WTC11 (cell line): ENCODE measurements around the gene KCNIP4. TPM values are rescaled to one million over a fixed set of nuclear protein-coding genes. Genes with fewer than 3 reads are reported as not detected.

ENCODE experiments used
- ATAC-seq: fragments of 200-7000 bp; cut with Tn5 transposase; 2 replicates; pipeline ENCODE4 v1.10.0; 2021; ENCODE audit warnings: mild to moderate bottlenecking, moderate library complexity
- CTCF ChIA-PET: fragments of 300-600 bp; sonication (Branson Sonifier 250); formaldehyde crosslinking; loops from one replicate; lab custom pipeline; 2021; ENCODE audit warnings: antibody characterized with exemption; lab: Charles Lee
- POLR2A ChIA-PET: fragments of 350-600 bp; sonication (Branson Sonifier 250); formaldehyde crosslinking; loops from one replicate; lab custom pipeline; 2021; ENCODE audit warnings: antibody characterized with exemption; lab: Charles Lee
- DNase-seq: peaks from one replicate; pipeline ENCODE4 v3.0.0; 2021; ENCODE audit warnings: low spot score
- H3K27ac Mint-ChIP-seq: 2 replicates; pipeline ENCODE4 v1.8.0; 2021; ENCODE audit warnings: mixed read lengths
- H3K27me3 Mint-ChIP-seq: 2 replicates; pipeline ENCODE4 v1.8.0; 2021; ENCODE audit warnings: low read depth, mild to moderate bottlenecking, moderate library complexity, mixed read lengths
- H3K36me3 Mint-ChIP-seq: 2 replicates; pipeline ENCODE4 v1.8.0; 2021; ENCODE audit warnings: mixed read lengths
- H3K4me1 Mint-ChIP-seq: 2 replicates; pipeline ENCODE4 v1.8.0; 2022; ENCODE audit warnings: mixed read lengths
- H3K4me3 Mint-ChIP-seq: 2 replicates; pipeline ENCODE4 v1.8.0; 2021; ENCODE audit warnings: mild to moderate bottlenecking, moderate library complexity, mixed read lengths
- H3K9me3 Mint-ChIP-seq: 2 replicates; pipeline ENCODE4 v1.8.0; 2021; ENCODE audit warnings: mixed read lengths
- EMX1 ChIP-seq: fragments of 250-450 bp; sonication (Bioruptor Pico); IDR thresholded peaks from 2 replicates; pipeline ENCODE4 v1.8.0; 2021; ENCODE audit warnings: mild to moderate bottlenecking
- FOXK1 ChIP-seq: sonication (generic); formaldehyde crosslinking; IDR thresholded peaks from 2 replicates; pipeline ENCODE4 v1.8.0; 2022; ENCODE audit warnings: mild to moderate bottlenecking, moderate library complexity, missing genetic modification reagents
- GABPB1 ChIP-seq: sonication (generic); formaldehyde crosslinking; IDR thresholded peaks from 2 replicates; pipeline ENCODE4 v1.8.1; 2023; ENCODE audit warnings: mild to moderate bottlenecking, missing genetic modification reagents
- GRHL2 ChIP-seq: fragments of 250-450 bp; sonication (Bioruptor Pico); IDR thresholded peaks from 2 replicates; pipeline ENCODE4 v1.8.0; 2022; ENCODE audit warnings: mild to moderate bottlenecking, moderate library complexity; ENCODE audit not compliant: insufficient replicate concordance, severe bottlenecking
- HMGA2 ChIP-seq: fragments of 250-450 bp; sonication (Bioruptor Pico); IDR thresholded peaks from 2 replicates; pipeline ENCODE4 v1.4.0; 2021; ENCODE audit warnings: mild to moderate bottlenecking, moderate library complexity
- JUN ChIP-seq: sonication (generic); formaldehyde crosslinking; IDR thresholded peaks from 2 replicates; pipeline ENCODE4 v1.8.0; 2023; ENCODE audit warnings: mild to moderate bottlenecking, missing genetic modification reagents
- NFATC4 ChIP-seq: fragments of 250-450 bp; sonication (Bioruptor Pico); IDR thresholded peaks from 2 replicates; pipeline ENCODE4 v1.9.0; 2021; ENCODE audit warnings: mild to moderate bottlenecking
- NFE2L1 ChIP-seq: sonication (generic); formaldehyde crosslinking; IDR thresholded peaks from 2 replicates; pipeline ENCODE4 v1.8.1; 2023; ENCODE audit warnings: missing genetic modification reagents
- NR2C2 ChIP-seq: sonication (generic); formaldehyde crosslinking; IDR thresholded peaks from 2 replicates; pipeline ENCODE4 v1.8.0; 2022; ENCODE audit warnings: mild to moderate bottlenecking, missing genetic modification reagents
- RORB ChIP-seq: fragments of 250-450 bp; sonication (Bioruptor Pico); IDR thresholded peaks from 2 replicates; pipeline ENCODE4 v1.9.0; 2021; ENCODE audit warnings: mild to moderate bottlenecking
- TCF7 ChIP-seq: sonication (generic); formaldehyde crosslinking; IDR thresholded peaks from 2 replicates; pipeline ENCODE4 v1.8.0; 2022; ENCODE audit warnings: mild to moderate bottlenecking, low read depth, missing genetic modification reagents, moderate library complexity
- ZNF219 ChIP-seq: sonication (generic); formaldehyde crosslinking; IDR thresholded peaks from 2 replicates; pipeline ENCODE4 v1.8.0; 2023; ENCODE audit warnings: missing genetic modification reagents, mild to moderate bottlenecking, borderline replicate concordance
- ZNF232 ChIP-seq: sonication (generic); formaldehyde crosslinking; IDR thresholded peaks from 2 replicates; pipeline ENCODE4 v1.8.0; 2022; ENCODE audit warnings: mild to moderate bottlenecking, missing genetic modification reagents
- ZNF396 ChIP-seq: fragments of 250-450 bp; sonication (Bioruptor Pico); IDR thresholded peaks from 2 replicates; pipeline ENCODE4 v1.8.0; 2021; ENCODE audit warnings: mild to moderate bottlenecking, moderate library complexity, borderline replicate concordance
- total RNA-seq: library from RNA; stranded (reverse); gene quantifications from 3 replicates; pipeline ENCODE4 v1.2.3, GENCODE V29; 2021
- TF ChIP-seq, protein P1 (sequence below): sonication (generic); formaldehyde crosslinking; IDR thresholded peaks from 2 replicates; pipeline ENCODE4 v1.8.0; 2022; ENCODE audit warnings: missing genetic modification reagents
- TF ChIP-seq, protein P2 (sequence below): sonication (generic); formaldehyde crosslinking; conservative IDR thresholded peaks from 2 replicates; pipeline ENCODE4 v1.8.1; 2023; ENCODE audit warnings: mild to moderate bottlenecking, low read depth, missing genetic modification reagents, moderate library complexity
- TF ChIP-seq, protein P3 (sequence below): fragments of 250-450 bp; sonication (Bioruptor Pico); IDR thresholded peaks from 2 replicates; pipeline ENCODE4 v1.9.0; 2021; ENCODE audit warnings: mild to moderate bottlenecking, borderline replicate concordance
- TF ChIP-seq, protein P4 (sequence below): fragments of 250-450 bp; sonication (Bioruptor Pico); IDR thresholded peaks from 2 replicates; pipeline ENCODE4 v1.9.0; 2021; ENCODE audit warnings: mild to moderate bottlenecking
- TF ChIP-seq, protein P5 (sequence below): fragments of 200-600 bp; IDR thresholded peaks from 2 replicates; pipeline ENCODE4 v1.8.0; 2022; ENCODE audit warnings: antibody characterized with exemption

KCNIP4 gene
- total RNA-seq, 1 experiment from 2014 or later = not detected

DNA sequence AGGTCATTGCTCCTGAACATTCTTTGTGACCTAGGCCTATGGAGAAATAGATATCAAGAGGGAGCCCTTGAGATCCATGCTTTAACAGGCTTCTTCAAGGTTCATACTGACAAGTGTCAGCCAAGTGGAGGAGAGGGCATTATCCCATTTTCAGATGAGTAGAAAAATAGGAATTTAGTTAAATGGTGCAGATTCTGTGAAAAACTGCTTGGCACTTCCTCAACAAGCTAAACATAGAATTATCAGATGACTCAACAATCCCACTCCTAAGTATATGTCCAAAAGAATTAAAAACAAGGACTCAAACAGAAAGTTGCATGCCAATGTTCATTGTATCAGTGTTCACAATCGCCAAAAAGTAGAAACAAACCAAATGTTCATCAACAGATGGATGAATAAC is 43.8 kb upstream of the KCNIP4 start (continued):
- no peak for TF ChIP-seq GABPB1 (CRISPR knock-in tag)
- TF ChIP-seq, protein P1, sequence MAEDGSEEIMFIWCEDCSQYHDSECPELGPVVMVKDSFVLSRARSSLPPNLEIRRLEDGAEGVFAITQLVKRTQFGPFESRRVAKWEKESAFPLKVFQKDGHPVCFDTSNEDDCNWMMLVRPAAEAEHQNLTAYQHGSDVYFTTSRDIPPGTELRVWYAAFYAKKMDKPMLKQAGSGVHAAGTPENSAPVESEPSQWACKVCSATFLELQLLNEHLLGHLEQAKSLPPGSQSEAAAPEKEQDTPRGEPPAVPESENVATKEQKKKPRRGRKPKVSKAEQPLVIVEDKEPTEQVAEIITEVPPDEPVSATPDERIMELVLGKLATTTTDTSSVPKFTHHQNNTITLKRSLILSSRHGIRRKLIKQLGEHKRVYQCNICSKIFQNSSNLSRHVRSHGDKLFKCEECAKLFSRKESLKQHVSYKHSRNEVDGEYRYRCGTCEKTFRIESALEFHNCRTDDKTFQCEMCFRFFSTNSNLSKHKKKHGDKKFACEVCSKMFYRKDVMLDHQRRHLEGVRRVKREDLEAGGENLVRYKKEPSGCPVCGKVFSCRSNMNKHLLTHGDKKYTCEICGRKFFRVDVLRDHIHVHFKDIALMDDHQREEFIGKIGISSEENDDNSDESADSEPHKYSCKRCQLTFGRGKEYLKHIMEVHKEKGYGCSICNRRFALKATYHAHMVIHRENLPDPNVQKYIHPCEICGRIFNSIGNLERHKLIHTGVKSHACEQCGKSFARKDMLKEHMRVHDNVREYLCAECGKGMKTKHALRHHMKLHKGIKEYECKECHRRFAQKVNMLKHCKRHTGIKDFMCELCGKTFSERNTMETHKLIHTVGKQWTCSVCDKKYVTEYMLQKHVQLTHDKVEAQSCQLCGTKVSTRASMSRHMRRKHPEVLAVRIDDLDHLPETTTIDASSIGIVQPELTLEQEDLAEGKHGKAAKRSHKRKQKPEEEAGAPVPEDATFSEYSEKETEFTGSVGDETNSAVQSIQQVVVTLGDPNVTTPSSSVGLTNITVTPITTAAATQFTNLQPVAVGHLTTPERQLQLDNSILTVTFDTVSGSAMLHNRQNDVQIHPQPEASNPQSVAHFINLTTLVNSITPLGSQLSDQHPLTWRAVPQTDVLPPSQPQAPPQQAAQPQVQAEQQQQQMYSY = no peak
- TF ChIP-seq FOXK1 = no peak
- TF ChIP-seq NFE2L1 (CRISPR knock-in tag) = no peak
- TF ChIP-seq NR2C2 = no peak
- no peak for TF ChIP-seq EMX1 (CRISPR knock-in tag)

DNA sequence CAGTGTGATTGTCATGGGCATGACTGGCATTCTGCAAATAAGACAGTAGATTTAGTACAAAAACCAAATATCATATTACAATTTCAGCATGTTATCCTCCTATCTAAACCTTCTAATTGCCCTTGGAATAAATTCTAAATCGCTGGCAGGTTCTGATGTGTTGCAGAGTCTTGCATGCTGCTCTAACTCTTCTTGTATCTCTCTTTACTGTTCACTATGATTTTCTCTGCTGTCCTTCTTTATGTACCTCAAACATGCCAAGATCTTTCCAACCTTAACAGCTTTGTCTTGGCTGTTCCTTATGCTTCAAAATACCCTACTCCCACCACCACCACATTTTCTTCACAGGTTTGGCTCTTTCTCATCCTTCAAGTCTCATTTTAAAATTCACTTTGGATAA is 43.0 kb upstream of the KCNIP4 start:
- H3K9me3 Mint-ChIP-seq = peaks cover 27% of the 10 kb centered on the region
- TF ChIP-seq GABPB1 (CRISPR knock-in tag) (no peak), NFATC4 (CRISPR knock-in tag) (no peak)
- TF ChIP-seq, protein P2, sequence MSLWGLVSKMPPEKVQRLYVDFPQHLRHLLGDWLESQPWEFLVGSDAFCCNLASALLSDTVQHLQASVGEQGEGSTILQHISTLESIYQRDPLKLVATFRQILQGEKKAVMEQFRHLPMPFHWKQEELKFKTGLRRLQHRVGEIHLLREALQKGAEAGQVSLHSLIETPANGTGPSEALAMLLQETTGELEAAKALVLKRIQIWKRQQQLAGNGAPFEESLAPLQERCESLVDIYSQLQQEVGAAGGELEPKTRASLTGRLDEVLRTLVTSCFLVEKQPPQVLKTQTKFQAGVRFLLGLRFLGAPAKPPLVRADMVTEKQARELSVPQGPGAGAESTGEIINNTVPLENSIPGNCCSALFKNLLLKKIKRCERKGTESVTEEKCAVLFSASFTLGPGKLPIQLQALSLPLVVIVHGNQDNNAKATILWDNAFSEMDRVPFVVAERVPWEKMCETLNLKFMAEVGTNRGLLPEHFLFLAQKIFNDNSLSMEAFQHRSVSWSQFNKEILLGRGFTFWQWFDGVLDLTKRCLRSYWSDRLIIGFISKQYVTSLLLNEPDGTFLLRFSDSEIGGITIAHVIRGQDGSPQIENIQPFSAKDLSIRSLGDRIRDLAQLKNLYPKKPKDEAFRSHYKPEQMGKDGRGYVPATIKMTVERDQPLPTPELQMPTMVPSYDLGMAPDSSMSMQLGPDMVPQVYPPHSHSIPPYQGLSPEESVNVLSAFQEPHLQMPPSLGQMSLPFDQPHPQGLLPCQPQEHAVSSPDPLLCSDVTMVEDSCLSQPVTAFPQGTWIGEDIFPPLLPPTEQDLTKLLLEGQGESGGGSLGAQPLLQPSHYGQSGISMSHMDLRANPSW (CRISPR knock-in tag) = no peak
- no peaks in the 10 kb centered on the region for H3K4me1 Mint-ChIP-seq
- peaks cover 7% of the 10 kb centered on the region for H3K36me3 Mint-ChIP-seq
- CTCF ChIA-PET = no interaction called here
- POLR2A ChIA-PET = no interaction called here
- no peaks in the 10 kb centered on the region for H3K27me3 Mint-ChIP-seq
- ATAC-seq (no peak), DNase-seq (no peak)
- no peak overlapping the region for H3K4me3 Mint-ChIP-seq
- H3K27ac Mint-ChIP-seq = no peak overlapping the region

DNA sequence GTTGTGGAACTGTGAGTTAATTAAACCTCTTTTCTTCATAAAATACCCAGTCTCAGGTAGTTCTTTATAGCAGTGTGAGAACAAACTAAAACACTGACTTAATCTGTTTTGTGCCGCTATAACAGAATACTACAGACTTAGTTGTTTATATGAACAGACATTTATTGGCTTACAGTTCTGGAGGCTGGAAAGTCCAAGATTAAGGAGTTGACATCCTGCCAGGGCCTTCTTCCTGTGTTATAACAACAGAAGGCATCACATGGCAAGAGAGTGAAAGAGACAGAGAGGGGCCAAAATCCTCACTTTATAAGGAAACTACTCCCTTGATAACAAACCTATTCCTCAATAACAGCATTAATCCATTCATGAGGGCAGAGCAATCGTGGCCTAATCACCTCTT is 42.5 kb upstream of the KCNIP4 start:
- TF ChIP-seq RORB (CRISPR knock-in tag) = no peak
- TF ChIP-seq TCF7 = no peak
- no peak for TF ChIP-seq HMGA2 (CRISPR knock-in tag)
- TF ChIP-seq ZNF396 = no peak
- TF ChIP-seq, protein P3, sequence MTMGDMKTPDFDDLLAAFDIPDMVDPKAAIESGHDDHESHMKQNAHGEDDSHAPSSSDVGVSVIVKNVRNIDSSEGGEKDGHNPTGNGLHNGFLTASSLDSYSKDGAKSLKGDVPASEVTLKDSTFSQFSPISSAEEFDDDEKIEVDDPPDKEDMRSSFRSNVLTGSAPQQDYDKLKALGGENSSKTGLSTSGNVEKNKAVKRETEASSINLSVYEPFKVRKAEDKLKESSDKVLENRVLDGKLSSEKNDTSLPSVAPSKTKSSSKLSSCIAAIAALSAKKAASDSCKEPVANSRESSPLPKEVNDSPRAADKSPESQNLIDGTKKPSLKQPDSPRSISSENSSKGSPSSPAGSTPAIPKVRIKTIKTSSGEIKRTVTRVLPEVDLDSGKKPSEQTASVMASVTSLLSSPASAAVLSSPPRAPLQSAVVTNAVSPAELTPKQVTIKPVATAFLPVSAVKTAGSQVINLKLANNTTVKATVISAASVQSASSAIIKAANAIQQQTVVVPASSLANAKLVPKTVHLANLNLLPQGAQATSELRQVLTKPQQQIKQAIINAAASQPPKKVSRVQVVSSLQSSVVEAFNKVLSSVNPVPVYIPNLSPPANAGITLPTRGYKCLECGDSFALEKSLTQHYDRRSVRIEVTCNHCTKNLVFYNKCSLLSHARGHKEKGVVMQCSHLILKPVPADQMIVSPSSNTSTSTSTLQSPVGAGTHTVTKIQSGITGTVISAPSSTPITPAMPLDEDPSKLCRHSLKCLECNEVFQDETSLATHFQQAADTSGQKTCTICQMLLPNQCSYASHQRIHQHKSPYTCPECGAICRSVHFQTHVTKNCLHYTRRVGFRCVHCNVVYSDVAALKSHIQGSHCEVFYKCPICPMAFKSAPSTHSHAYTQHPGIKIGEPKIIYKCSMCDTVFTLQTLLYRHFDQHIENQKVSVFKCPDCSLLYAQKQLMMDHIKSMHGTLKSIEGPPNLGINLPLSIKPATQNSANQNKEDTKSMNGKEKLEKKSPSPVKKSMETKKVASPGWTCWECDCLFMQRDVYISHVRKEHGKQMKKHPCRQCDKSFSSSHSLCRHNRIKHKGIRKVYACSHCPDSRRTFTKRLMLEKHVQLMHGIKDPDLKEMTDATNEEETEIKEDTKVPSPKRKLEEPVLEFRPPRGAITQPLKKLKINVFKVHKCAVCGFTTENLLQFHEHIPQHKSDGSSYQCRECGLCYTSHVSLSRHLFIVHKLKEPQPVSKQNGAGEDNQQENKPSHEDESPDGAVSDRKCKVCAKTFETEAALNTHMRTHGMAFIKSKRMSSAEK (CRISPR knock-in tag) = no peak
- TF ChIP-seq, protein P4, sequence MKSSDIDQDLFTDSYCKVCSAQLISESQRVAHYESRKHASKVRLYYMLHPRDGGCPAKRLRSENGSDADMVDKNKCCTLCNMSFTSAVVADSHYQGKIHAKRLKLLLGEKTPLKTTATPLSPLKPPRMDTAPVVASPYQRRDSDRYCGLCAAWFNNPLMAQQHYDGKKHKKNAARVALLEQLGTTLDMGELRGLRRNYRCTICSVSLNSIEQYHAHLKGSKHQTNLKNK (CRISPR knock-in tag) = no peak
- TF ChIP-seq, protein P5, sequence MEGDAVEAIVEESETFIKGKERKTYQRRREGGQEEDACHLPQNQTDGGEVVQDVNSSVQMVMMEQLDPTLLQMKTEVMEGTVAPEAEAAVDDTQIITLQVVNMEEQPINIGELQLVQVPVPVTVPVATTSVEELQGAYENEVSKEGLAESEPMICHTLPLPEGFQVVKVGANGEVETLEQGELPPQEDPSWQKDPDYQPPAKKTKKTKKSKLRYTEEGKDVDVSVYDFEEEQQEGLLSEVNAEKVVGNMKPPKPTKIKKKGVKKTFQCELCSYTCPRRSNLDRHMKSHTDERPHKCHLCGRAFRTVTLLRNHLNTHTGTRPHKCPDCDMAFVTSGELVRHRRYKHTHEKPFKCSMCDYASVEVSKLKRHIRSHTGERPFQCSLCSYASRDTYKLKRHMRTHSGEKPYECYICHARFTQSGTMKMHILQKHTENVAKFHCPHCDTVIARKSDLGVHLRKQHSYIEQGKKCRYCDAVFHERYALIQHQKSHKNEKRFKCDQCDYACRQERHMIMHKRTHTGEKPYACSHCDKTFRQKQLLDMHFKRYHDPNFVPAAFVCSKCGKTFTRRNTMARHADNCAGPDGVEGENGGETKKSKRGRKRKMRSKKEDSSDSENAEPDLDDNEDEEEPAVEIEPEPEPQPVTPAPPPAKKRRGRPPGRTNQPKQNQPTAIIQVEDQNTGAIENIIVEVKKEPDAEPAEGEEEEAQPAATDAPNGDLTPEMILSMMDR = no peak
- TF ChIP-seq GRHL2 (CRISPR knock-in tag) = no peak
- TF ChIP-seq ZNF232 (CRISPR knock-in tag) = no peak
- TF ChIP-seq ZNF219 (CRISPR knock-in tag) = no peak
- no peak for TF ChIP-seq JUN (CRISPR knock-in tag)
- ChIA-PET POLR2A (no interaction called here), CTCF (interaction anchor here (1.0 kb wide), 1 partner anchor 202 kb away, joined by 3 read pairs; no protein-coding TSS in a partner anchor)
- ATAC-seq (no peak), DNase-seq (no peak)
- H3K36me3 Mint-ChIP-seq = peaks cover 2% of the 10 kb centered on the region
- H3K27ac Mint-ChIP-seq = no peak overlapping the region
- no peaks in the 10 kb centered on the region for H3K4me1 Mint-ChIP-seq
- H3K9me3 Mint-ChIP-seq = peaks cover 22% of the 10 kb centered on the region
- H3K27me3 Mint-ChIP-seq = no peaks in the 10 kb centered on the region
- no peak overlapping the region for H3K4me3 Mint-ChIP-seq
